ENCODE measurements around the gene CAMTA1. TPM values are rescaled to one million over a fixed set of nuclear protein-coding genes. Genes with fewer than 3 reads are reported as not detected.

The CAMTA1 gene
- total and polyA plus RNA-seq, 9 of the 15 experiments (the other 6 are each of a cell fraction or from before 2014, with no cell fraction given), result 43.9 to 161 (median 65.9) TPM

GRCh38 chr1:6899621-6900020, 114.4 kb downstream of the CAMTA1 start:
- BruUV-seq (replicated peaks), result no TSS peak
- no peaks in the 10 kb centered on the region for H3K36me3 ChIP-seq (ENCODE audit: control insufficient read depth, insufficient read depth, low read length)
- H3K9me3 ChIP-seq (replicated peaks; ENCODE audit: control insufficient read depth, insufficient read depth, low read depth, low read length), result no peaks in the 10 kb centered on the region
- ATAC-seq (no peak), FAIRE-seq (no peak), DNase-seq (ENCODE audit: extremely low read depth in 1 of 4, low spot score in 3 of 4) (no peak)
- peaks cover 12% of the 10 kb centered on the region in 2 experiments; a peak in 4 of 5 replicates for H3K27me3 ChIP-seq (ENCODE audit: control insufficient read depth in 2 of 2, insufficient read depth in 2 of 2, low read length in 2 of 2)
- CTCF ChIA-PET (ENCODE audit: low intra/inter-chr PET ratio), result no interaction called here
- H3K4me3 ChIP-seq, result no peak overlapping the region
- no peaks in the 10 kb centered on the region for H3K79me2 ChIP-seq (ENCODE audit: control insufficient read depth, insufficient read depth, low read length)
- no peaks in the 10 kb centered on the region for H3K4me1 ChIP-seq (replicated peaks in 1 of 2; ENCODE audit: control insufficient read depth in 2 of 2, insufficient read depth in 2 of 2, low read length in 2 of 2)
- no peak overlapping the region for H3K27ac ChIP-seq (ENCODE audit: extremely low read depth, low read depth, low read length)
- intact Hi-C loops (cut with micrococcal nuclease), result no loop called here
- POLR2A ChIA-PET, result interaction anchor here (0.6 kb wide), 1 partner anchor 1802 kb away, joined by 5 read pairs; no protein-coding TSS in a partner anchor
- no peak overlapping the region for H3K9ac ChIP-seq (ENCODE audit: insufficient read depth in 1 of 2, low read depth in 2 of 2, low read length in 2 of 2)
- H3K9me1 ChIP-seq (ENCODE audit: control insufficient read depth, insufficient read depth, low read length), result no peaks in the 10 kb centered on the region
- H4K20me1 ChIP-seq (replicated peaks; ENCODE audit: control insufficient read depth, insufficient read depth, low read length), result no peaks in the 10 kb centered on the region
- no peak overlapping the region for H3K4me2 ChIP-seq (ENCODE audit: insufficient read depth, low read length)
- TF ChIP-seq SMARCC2 (IDR thresholded peaks at IDR 0.05; ENCODE audit: low read depth) (no peak), ZNF511 (CRISPR knock-in tag; IDR thresholded peaks at IDR 0.05) (no peak), NFE2L1 (tag; IDR thresholded peaks at IDR 0.05; ENCODE audit: borderline replicate concordance, low read depth) (no peak), MAFF (IDR thresholded peaks at IDR 0.05; ENCODE audit: low read length) (no peak), KDM1A (IDR thresholded peaks at IDR 0.05) (no peak), POLR3G (IDR thresholded peaks at IDR 0.05; ENCODE audit: extremely low read depth, insufficient read length, insufficient replicate concordance) (no peak)
- 0% methylated on average over 4 of the region's 4 CpGs for WGBS (ENCODE audit: insufficient coverage, low coverage, missing lambda C conversion rate)
- no peak overlapping the region for H2AFZ ChIP-seq (ENCODE audit: low read depth, low read length)
- in situ Hi-C loops (cut with MboI), result loop anchor here (10.0 kb wide), 1 partner anchor 175 kb away; no protein-coding TSS in a partner anchor
